Activated CD8-positive, alpha-beta memory T cell treated with anti-CD3 and anti-CD28 coated beads, Interleukin-2, amount 50 U/mL, for 1 hour (primary cell): ENCODE results near the gene GPR78.

Experiments used
- DNase-seq: peaks from one replicate; pipeline ENCODE4 v3.0.0-alpha.2; 2020; ENCODE audit errors: extremely low read depth

The GPR78 gene

GRCh38 chr4:8547108-8547911 is 32.9 kb upstream of the GPR78 start:
- DNase-seq: no peak

- no peak for DNase-seq
Observed at GRCh38 chr4:8547912-8548730, 32.1 kb upstream of the GPR78 start.

- DNase-seq: no peak
Observed at GRCh38 chr4:8548731-8549351, 31.4 kb upstream of the GPR78 start.

GRCh38 chr4:8549352-8549931 is 30.8 kb upstream of the GPR78 start:
- DNase-seq: no peak

GRCh38 chr4:8550691-8551090 is 29.5 kb upstream of the GPR78 start:
- DNase-seq: no peak

GRCh38 chr4:8552024-8552423 is 28.2 kb upstream of the GPR78 start:
- DNase-seq: no peak

- DNase-seq: no peak
Observed at GRCh38 chr4:8552581-8553205, 27.5 kb upstream of the GPR78 start.

GRCh38 chr4:8553216-8553615 is 27.0 kb upstream of the GPR78 start:
- no peak for DNase-seq

- DNase-seq: no peak
Observed at GRCh38 chr4:8553991-8554405, 26.2 kb upstream of the GPR78 start.

- DNase-seq: no peak
Observed at GRCh38 chr4:8554555-8555100, 25.6 kb upstream of the GPR78 start.

- DNase-seq: no peak
Observed at GRCh38 chr4:8555716-8556115, 24.5 kb upstream of the GPR78 start.

GRCh38 chr4:8556341-8557150 is 23.6 kb upstream of the GPR78 start:
- DNase-seq: no peak

GRCh38 chr4:8557151-8558076 is 22.8 kb upstream of the GPR78 start:
- no peak for DNase-seq

GRCh38 chr4:8558080-8558960 is 21.9 kb upstream of the GPR78 start:
- no peak for DNase-seq

- no peak for DNase-seq
Observed at GRCh38 chr4:8559011-8559410, 21.2 kb upstream of the GPR78 start.

- no peak for DNase-seq
Observed at GRCh38 chr4:8559524-8560264, 20.5 kb upstream of the GPR78 start.

GRCh38 chr4:8560265-8561047 is 19.7 kb upstream of the GPR78 start:
- DNase-seq: no peak
